ENCODE results near the gene CAND1. TPM values are rescaled to one million over a fixed set of nuclear protein-coding genes. Genes with fewer than 3 reads are reported as not detected.

CAND1 gene
- total RNA-seq, 1 experiment from 2014 or later, result 155 TPM

DNA sequence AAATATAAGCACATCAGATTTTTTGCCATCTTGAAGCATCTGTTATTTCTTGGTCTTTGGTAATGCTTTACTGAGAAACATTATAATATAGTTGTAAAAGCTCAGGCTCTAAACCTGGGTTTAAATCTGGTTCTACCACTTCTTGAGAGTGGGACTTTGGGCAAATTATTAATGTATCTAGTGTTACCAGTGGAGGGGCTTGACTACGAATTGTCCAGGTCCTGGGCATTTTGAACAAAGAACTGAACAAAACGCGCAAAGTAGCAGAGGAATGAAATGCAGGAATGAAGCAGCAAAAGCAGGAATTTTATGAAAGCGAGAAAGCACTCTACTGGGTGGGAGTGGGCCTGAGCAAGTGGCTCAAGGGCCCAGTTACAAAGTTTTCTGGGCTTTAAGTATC, 50.8 kb downstream of the CAND1 start:
- no peak for DNase-seq (ENCODE audit: low read depth, low spot score)

More for the DNA sequence above, 50.8 kb downstream of the CAND1 start:
- intact Hi-C loops (cut with micrococcal nuclease), result no loop called here
- H3K27ac ChIP-seq (ENCODE audit: low read depth, low read length), result no peak overlapping the region
- H3K9me3 ChIP-seq (ENCODE audit: control insufficient read depth in 1 of 2, insufficient read depth in 1 of 2, low read depth in 1 of 2, low read length in 2 of 2), result no peaks in the 10 kb centered on the region
- H3K4me2 ChIP-seq (ENCODE audit: low read length), result no peak overlapping the region
- H3K36me3 ChIP-seq (ENCODE audit: control insufficient read depth in 1 of 2, insufficient read depth in 2 of 2, low read length in 2 of 2), result peaks cover 0 to 3% of the 10 kb centered on the region in 2 experiments; a peak in 1 of 4 replicates
- no peaks in the 10 kb centered on the region for H3K27me3 ChIP-seq (ENCODE audit: insufficient read depth, low read length)
- H3K4me1 ChIP-seq (ENCODE audit: control insufficient read depth in 1 of 2, insufficient read depth in 2 of 2, low read length in 2 of 2), result no peaks in the 10 kb centered on the region
- H4K20me1 ChIP-seq (ENCODE audit: insufficient read depth), result no peaks in the 10 kb centered on the region
- H3K4me3 ChIP-seq (replicated peaks in 1 of 2; ENCODE audit: low read depth in 1 of 2, low read length in 2 of 2), result no peak overlapping the region
- H3K9ac ChIP-seq (ENCODE audit: low read length), result no peak overlapping the region
- BruUV-seq (replicated peaks), result no TSS peak
- POLR2A ChIA-PET, result no interaction called here
- no peak for TF ChIP-seq JUND (IDR thresholded peaks at IDR 0.05)
- no peak for TF ChIP-seq YY1 (IDR thresholded peaks at IDR 0.05; ENCODE audit: extremely low read depth, insufficient replicate concordance, low read depth, low read length)
- TF ChIP-seq SRF (IDR thresholded peaks at IDR 0.05; ENCODE audit: low read depth), result no peak
- no peak for TF ChIP-seq SIN3A (IDR thresholded peaks at IDR 0.05; ENCODE audit: low read depth)
- TF ChIP-seq, protein P1, sequence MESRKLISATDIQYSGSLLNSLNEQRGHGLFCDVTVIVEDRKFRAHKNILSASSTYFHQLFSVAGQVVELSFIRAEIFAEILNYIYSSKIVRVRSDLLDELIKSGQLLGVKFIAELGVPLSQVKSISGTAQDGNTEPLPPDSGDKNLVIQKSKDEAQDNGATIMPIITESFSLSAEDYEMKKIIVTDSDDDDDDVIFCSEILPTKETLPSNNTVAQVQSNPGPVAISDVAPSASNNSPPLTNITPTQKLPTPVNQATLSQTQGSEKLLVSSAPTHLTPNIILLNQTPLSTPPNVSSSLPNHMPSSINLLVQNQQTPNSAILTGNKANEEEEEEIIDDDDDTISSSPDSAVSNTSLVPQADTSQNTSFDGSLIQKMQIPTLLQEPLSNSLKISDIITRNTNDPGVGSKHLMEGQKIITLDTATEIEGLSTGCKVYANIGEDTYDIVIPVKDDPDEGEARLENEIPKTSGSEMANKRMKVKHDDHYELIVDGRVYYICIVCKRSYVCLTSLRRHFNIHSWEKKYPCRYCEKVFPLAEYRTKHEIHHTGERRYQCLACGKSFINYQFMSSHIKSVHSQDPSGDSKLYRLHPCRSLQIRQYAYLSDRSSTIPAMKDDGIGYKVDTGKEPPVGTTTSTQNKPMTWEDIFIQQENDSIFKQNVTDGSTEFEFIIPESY (IDR thresholded peaks at IDR 0.05; ENCODE audit: extremely low read depth, insufficient replicate concordance, low read length), result no peak
- no peak for TF ChIP-seq SP1 (IDR thresholded peaks at IDR 0.05; ENCODE audit: low read depth)
- no peak for TF ChIP-seq ELF1 (IDR thresholded peaks at IDR 0.05; ENCODE audit: borderline replicate concordance, low read depth)
- TF ChIP-seq, protein P2, sequence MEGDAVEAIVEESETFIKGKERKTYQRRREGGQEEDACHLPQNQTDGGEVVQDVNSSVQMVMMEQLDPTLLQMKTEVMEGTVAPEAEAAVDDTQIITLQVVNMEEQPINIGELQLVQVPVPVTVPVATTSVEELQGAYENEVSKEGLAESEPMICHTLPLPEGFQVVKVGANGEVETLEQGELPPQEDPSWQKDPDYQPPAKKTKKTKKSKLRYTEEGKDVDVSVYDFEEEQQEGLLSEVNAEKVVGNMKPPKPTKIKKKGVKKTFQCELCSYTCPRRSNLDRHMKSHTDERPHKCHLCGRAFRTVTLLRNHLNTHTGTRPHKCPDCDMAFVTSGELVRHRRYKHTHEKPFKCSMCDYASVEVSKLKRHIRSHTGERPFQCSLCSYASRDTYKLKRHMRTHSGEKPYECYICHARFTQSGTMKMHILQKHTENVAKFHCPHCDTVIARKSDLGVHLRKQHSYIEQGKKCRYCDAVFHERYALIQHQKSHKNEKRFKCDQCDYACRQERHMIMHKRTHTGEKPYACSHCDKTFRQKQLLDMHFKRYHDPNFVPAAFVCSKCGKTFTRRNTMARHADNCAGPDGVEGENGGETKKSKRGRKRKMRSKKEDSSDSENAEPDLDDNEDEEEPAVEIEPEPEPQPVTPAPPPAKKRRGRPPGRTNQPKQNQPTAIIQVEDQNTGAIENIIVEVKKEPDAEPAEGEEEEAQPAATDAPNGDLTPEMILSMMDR (IDR thresholded peaks at IDR 0.05 in 2 of 3, conservative IDR thresholded peaks at IDR 0.05 in 1 of 3; ENCODE audit: borderline replicate concordance in 1 of 3, insufficient read depth in 1 of 3, low read depth in 2 of 3, low read length in 2 of 3), result no peak
- TF ChIP-seq EZH2 (IDR thresholded peaks at IDR 0.05), result no peak
- no peak for TF ChIP-seq ZFX (IDR thresholded peaks at IDR 0.05)
- no peak for TF ChIP-seq TCF7L2 (IDR thresholded peaks at IDR 0.05; ENCODE audit: borderline replicate concordance, extremely low read depth, insufficient read depth, insufficient read length)
- TF ChIP-seq EZH2phosphoT487 (IDR thresholded peaks at IDR 0.05; ENCODE audit: borderline replicate concordance), result no peak
- no peak for TF ChIP-seq FOSL1 (IDR thresholded peaks at IDR 0.05; ENCODE audit: low read depth)
- TF ChIP-seq, protein P3, sequence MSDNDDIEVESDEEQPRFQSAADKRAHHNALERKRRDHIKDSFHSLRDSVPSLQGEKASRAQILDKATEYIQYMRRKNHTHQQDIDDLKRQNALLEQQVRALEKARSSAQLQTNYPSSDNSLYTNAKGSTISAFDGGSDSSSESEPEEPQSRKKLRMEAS (IDR thresholded peaks at IDR 0.05), result no peak
- TF ChIP-seq ZNF274 (IDR thresholded peaks at IDR 0.05; ENCODE audit: low read depth, low read length), result no peak
- CTCF ChIA-PET, result no interaction called here
- H3K9me2 ChIP-seq (ENCODE audit: insufficient read depth), result no peaks in the 10 kb centered on the region
- RAD21 ChIA-PET (ENCODE audit: low non-redundant PET in 1 of 2, low total read pairs in 2 of 2, uncharacterized antibody in 2 of 2, unreplicated experiment in 2 of 2), result no interaction called here
- no peak overlapping the region for H2AFZ ChIP-seq (ENCODE audit: low read depth, low read length, poor library complexity, severe bottlenecking)
- no peak for ATAC-seq
- no peaks in the 10 kb centered on the region for H3K79me2 ChIP-seq (ENCODE audit: insufficient read depth, low read length)
